GM12873 (cell line): Measurements from ENCODE around the gene JAK2.

Source experiments
- CTCF ChIP-seq: IDR thresholded peaks from 2 replicates; pipeline ENCODE4 v1.5.1; 2012; ENCODE audit warnings: low read depth, mild to moderate bottlenecking, moderate library complexity, low read length, control low read depth; ENCODE audit not compliant: insufficient read depth; ENCODE audit errors: missing control alignments

JAK2 gene

GRCh38 chr9:4997196-4997595 is 12.1 kb downstream of the JAK2 start:
- no peak for TF ChIP-seq CTCF

- no peak for TF ChIP-seq CTCF
Observed at GRCh38 chr9:4997631-4998030, 12.6 kb downstream of the JAK2 start.

- no peak for TF ChIP-seq CTCF
Observed at GRCh38 chr9:5002811-5003210, 17.7 kb downstream of the JAK2 start.

GRCh38 chr9:5004481-5004880 is 19.4 kb downstream of the JAK2 start:
- TF ChIP-seq CTCF, result no peak

- TF ChIP-seq CTCF, result no peak
Observed at GRCh38 chr9:5008202-5008601, 23.1 kb downstream of the JAK2 start.

- TF ChIP-seq CTCF, result no peak
Observed at GRCh38 chr9:5013374-5013773, 28.3 kb downstream of the JAK2 start.

GRCh38 chr9:5015934-5016333 is 30.9 kb downstream of the JAK2 start:
- no peak for TF ChIP-seq CTCF
